T-helper 17 cell (primary cell): ENCODE measurements around the gene CNP. TPM values are rescaled to one million over a fixed set of nuclear protein-coding genes. Genes with fewer than 3 reads are reported as not detected.
"Not testable (repeated sequence)": the region's sequence is repeated elsewhere in the genome, so short reads cannot be mapped to it uniquely, and the experiment has no call there.

Source experiments
- ATAC-seq: fragments of 150-1000 bp; cut with Tn5 transposase; 2 replicates; pipeline ENCODE4 v1.10.0; 2021; ENCODE audit warnings: mild to moderate bottlenecking, moderate library complexity
- DNase-seq, 3 donors: peaks; one replicate each; pipeline versions ENCODE4 v3.0.0 to v3.0.0-alpha.2; 2020 to 2021
- H3K9me3 ChIP-seq: one replicate; pipeline ENCODE4 v1.7.0; 2013; ENCODE audit warnings: low read length, mild to moderate bottlenecking; ENCODE audit not compliant: control insufficient read depth, poor library complexity, severe bottlenecking
- H3K27ac Mint-ChIP-seq: one replicate; pipeline ENCODE4 v1.8.0; 2022; ENCODE audit warnings: mild to moderate bottlenecking, moderate library complexity, mixed read lengths
- H3K27me3 Mint-ChIP-seq: one replicate; pipeline ENCODE4 v1.8.0; 2022; ENCODE audit warnings: mixed read lengths
- H3K36me3 Mint-ChIP-seq: one replicate; pipeline ENCODE4 v1.8.0; 2022; ENCODE audit warnings: low read depth, mixed read lengths
- H3K4me1 Mint-ChIP-seq: one replicate; pipeline ENCODE4 v1.8.0; 2022; ENCODE audit warnings: mild to moderate bottlenecking, mixed read lengths
- H3K4me3 Mint-ChIP-seq: one replicate; pipeline ENCODE4 v1.8.0; 2022; ENCODE audit warnings: mild to moderate bottlenecking, moderate library complexity, mixed read lengths
- total RNA-seq, 4 donors: library from RNA in 2 of 4; stranded (reverse) in 2 of 4; gene quantifications; one replicate each; pipeline ENCODE4 v1.2.3 and lab custom pipeline; 2022 to 2026

The CNP gene
- total RNA-seq, 2 donors from 2014 or later: 21.0 to 23.4 TPM

GRCh38 chr17:41987642-41988041 is 21.0 kb downstream of the CNP start:
- no peak overlapping the region for H3K4me3 Mint-ChIP-seq
- no peak overlapping the region for H3K27ac Mint-ChIP-seq
- peaks cover 7% of the 10 kb centered on the region for H3K4me1 Mint-ChIP-seq
- no peaks in the 10 kb centered on the region for H3K27me3 Mint-ChIP-seq
- no peak for DNase-seq
- peaks cover 8% of the 10 kb centered on the region for H3K36me3 Mint-ChIP-seq
- ATAC-seq: no peak
- no peaks in the 10 kb centered on the region for H3K9me3 ChIP-seq

- H3K27me3 Mint-ChIP-seq: no peaks in the 10 kb centered on the region
Observed at GRCh38 chr17:41988418-41988817, 21.8 kb downstream of the CNP start.

GRCh38 chr17:41989702-41990419 is 23.3 kb downstream of the CNP start:
- no peak overlapping the region for H3K4me3 Mint-ChIP-seq
- no peak overlapping the region for H3K27ac Mint-ChIP-seq
- peaks cover 7% of the 10 kb centered on the region for H3K4me1 Mint-ChIP-seq
- no peaks in the 10 kb centered on the region for H3K27me3 Mint-ChIP-seq
- no peak for DNase-seq
- ATAC-seq: no peak
- peaks cover 4% of the 10 kb centered on the region for H3K36me3 Mint-ChIP-seq
- no peaks in the 10 kb centered on the region for H3K9me3 ChIP-seq

More at GRCh38 chr17:41988418-41988817, 21.8 kb downstream of the CNP start:
- Mint-ChIP-seq H3K27ac (no peak overlapping the region), H3K36me3 (peaks cover 8% of the 10 kb centered on the region), H3K4me1 (peaks cover 7% of the 10 kb centered on the region), H3K4me3 (peak overlapping the region; percentile 12)
- H3K9me3 ChIP-seq: no peaks in the 10 kb centered on the region
- ATAC-seq (no peak), DNase-seq (no peak)

- Mint-ChIP-seq H3K4me3 (no peak overlapping the region), H3K36me3 (peaks cover 4% of the 10 kb centered on the region), H3K27ac (no peak overlapping the region), H3K4me1 (peaks cover 9% of the 10 kb centered on the region), H3K27me3 (no peaks in the 10 kb centered on the region)
- DNase-seq (no peak), ATAC-seq (no peak)
- H3K9me3 ChIP-seq: no peaks in the 10 kb centered on the region
Observed at GRCh38 chr17:41992576-41992975, 26.0 kb downstream of the CNP start.

- H3K4me3 Mint-ChIP-seq: no peak overlapping the region
- peak overlapping the region; percentile 71 for H3K27ac Mint-ChIP-seq
- no peaks in the 10 kb centered on the region for H3K27me3 Mint-ChIP-seq
- peaks cover 2% of the 10 kb centered on the region for H3K36me3 Mint-ChIP-seq
- peaks cover 5% of the 10 kb centered on the region for H3K4me1 Mint-ChIP-seq
- ATAC-seq (no peak), DNase-seq (no peak)
- H3K9me3 ChIP-seq: no peaks in the 10 kb centered on the region
Observed at GRCh38 chr17:41996855-41997164, 30.2 kb downstream of the CNP start.

- no peak overlapping the region for H3K4me3 Mint-ChIP-seq
- no peaks in the 10 kb centered on the region for H3K27me3 Mint-ChIP-seq
- H3K9me3 ChIP-seq: no peaks in the 10 kb centered on the region
- no peak for DNase-seq
- H3K36me3 Mint-ChIP-seq: peaks cover 2% of the 10 kb centered on the region
- no peak for ATAC-seq
- H3K4me1 Mint-ChIP-seq: peaks cover 10% of the 10 kb centered on the region
- no peak overlapping the region for H3K27ac Mint-ChIP-seq
Observed at GRCh38 chr17:41998497-41998896, 31.9 kb downstream of the CNP start.

- no peaks in the 10 kb centered on the region for H3K9me3 ChIP-seq
- Mint-ChIP-seq H3K36me3 (peaks cover 2% of the 10 kb centered on the region), H3K4me3 (no peak overlapping the region), H3K4me1 (peaks cover 15% of the 10 kb centered on the region), H3K27me3 (no peaks in the 10 kb centered on the region), H3K27ac (no peak overlapping the region)
- DNase-seq: no peak
- ATAC-seq: no peak
Observed at GRCh38 chr17:42000413-42001133, 34.0 kb downstream of the CNP start.

- DNase-seq (no peak), ATAC-seq (no peak)
- no peak overlapping the region for H3K27ac Mint-ChIP-seq
- H3K27me3 Mint-ChIP-seq: no peaks in the 10 kb centered on the region
- no peaks in the 10 kb centered on the region for H3K9me3 ChIP-seq
- peaks cover 2% of the 10 kb centered on the region for H3K36me3 Mint-ChIP-seq
- H3K4me1 Mint-ChIP-seq: peaks cover 13% of the 10 kb centered on the region
- no peak overlapping the region for H3K4me3 Mint-ChIP-seq
Observed at GRCh38 chr17:42001729-42002128, 35.1 kb downstream of the CNP start.

- no peak for ATAC-seq
- Mint-ChIP-seq H3K4me3 (no peak overlapping the region), H3K27me3 (no peaks in the 10 kb centered on the region), H3K36me3 (no peaks in the 10 kb centered on the region), H3K27ac (no peak overlapping the region), H3K4me1 (peaks cover 15% of the 10 kb centered on the region)
- no peak for DNase-seq
- H3K9me3 ChIP-seq: no peaks in the 10 kb centered on the region
Observed at GRCh38 chr17:42002175-42002791, 35.7 kb downstream of the CNP start.

GRCh38 chr17:42002792-42003301 is 36.3 kb downstream of the CNP start:
- no peak overlapping the region for H3K4me3 Mint-ChIP-seq
- H3K9me3 ChIP-seq: no peaks in the 10 kb centered on the region
- peaks cover 15% of the 10 kb centered on the region for H3K4me1 Mint-ChIP-seq
- H3K27me3 Mint-ChIP-seq: no peaks in the 10 kb centered on the region
- peak overlapping the region; percentile 32 for H3K27ac Mint-ChIP-seq
- ATAC-seq: no peak
- no peak for DNase-seq
- no peaks in the 10 kb centered on the region for H3K36me3 Mint-ChIP-seq

- H3K9me3 ChIP-seq: no peaks in the 10 kb centered on the region
- no peaks in the 10 kb centered on the region for H3K27me3 Mint-ChIP-seq
- H3K27ac Mint-ChIP-seq: no peak overlapping the region
- H3K4me1 Mint-ChIP-seq: peaks cover 21% of the 10 kb centered on the region
- DNase-seq: no peak
- ATAC-seq: no peak
- H3K4me3 Mint-ChIP-seq: no peak overlapping the region
- H3K36me3 Mint-ChIP-seq: no peaks in the 10 kb centered on the region
Observed at GRCh38 chr17:42005166-42005565, 38.6 kb downstream of the CNP start.

GRCh38 chr17:42009170-42009569 is 42.6 kb downstream of the CNP start:
- DNase-seq: no peak
- no peak for ATAC-seq
- no peak overlapping the region for H3K4me3 Mint-ChIP-seq
- peak overlapping the region; percentile 63 for H3K27ac Mint-ChIP-seq
- H3K27me3 Mint-ChIP-seq: no peaks in the 10 kb centered on the region
- H3K9me3 ChIP-seq: no peaks in the 10 kb centered on the region
- H3K36me3 Mint-ChIP-seq: no peaks in the 10 kb centered on the region
- peaks cover 36% of the 10 kb centered on the region for H3K4me1 Mint-ChIP-seq

GRCh38 chr17:42010266-42010680 is 43.7 kb downstream of the CNP start:
- not testable (repeated sequence) for H3K4me3 Mint-ChIP-seq, H3K9me3 ChIP-seq, DNase-seq, H3K36me3 Mint-ChIP-seq, H3K27me3 Mint-ChIP-seq, ATAC-seq
- Mint-ChIP-seq H3K27ac (peak overlapping the region; percentile 29), H3K4me1 (peaks cover 37% of the 10 kb centered on the region)
